Adrenal gland (tissue), 5 donors: ENCODE results near the gene KCNK17.

Experiments used
- POLR2A ChIP-seq, 2 donors: fragments of 450-650 bp; IDR thresholded peaks; one replicate each; pipeline ENCODE4 v1.6.1; 2017; ENCODE audit warnings: antibody characterized with exemption in 2 of 2, mild to moderate bottlenecking in 2 of 2, moderate library complexity in 1 of 2
- TF ChIP-seq, protein P1 (sequence below), 6 experiments: fragments of 450-650 bp in 4 of 6; fragments of 200-600 bp in 2 of 6; sonication (generic) in 1 of 6; IDR thresholded peaks; 1 replicate in 5 of 6; 2 replicates in 1 of 6; pipeline versions ENCODE4 v1.5.1 to v1.8.0; 2016 to 2021; ENCODE audit warnings: antibody characterized with exemption in 6 of 6, mild to moderate bottlenecking in 2 of 6, moderate library complexity in 1 of 6
- donor health status: DM: no; HTN: no; CAD: no.

DNA sequence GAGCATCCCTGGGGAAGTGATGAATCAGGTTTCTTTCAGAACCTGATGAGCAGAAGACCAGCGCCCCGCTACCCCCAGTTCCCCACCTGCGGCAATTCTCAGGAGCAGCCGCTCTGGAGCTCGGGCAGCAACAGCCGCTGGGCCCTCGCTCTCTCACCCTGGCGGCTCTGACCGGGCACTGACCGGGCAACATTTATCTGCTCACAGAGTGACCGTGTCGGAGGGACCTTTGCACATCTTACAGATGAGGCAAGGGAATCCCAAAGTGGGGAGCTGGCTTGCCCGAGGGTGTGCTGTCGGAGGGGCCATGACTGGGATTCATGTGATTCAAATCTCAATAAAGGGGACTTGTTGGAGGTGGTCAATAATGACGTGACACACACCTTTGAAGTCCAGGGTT, 34.5 kb upstream of the KCNK17 start:
- TF ChIP-seq, protein P1, sequence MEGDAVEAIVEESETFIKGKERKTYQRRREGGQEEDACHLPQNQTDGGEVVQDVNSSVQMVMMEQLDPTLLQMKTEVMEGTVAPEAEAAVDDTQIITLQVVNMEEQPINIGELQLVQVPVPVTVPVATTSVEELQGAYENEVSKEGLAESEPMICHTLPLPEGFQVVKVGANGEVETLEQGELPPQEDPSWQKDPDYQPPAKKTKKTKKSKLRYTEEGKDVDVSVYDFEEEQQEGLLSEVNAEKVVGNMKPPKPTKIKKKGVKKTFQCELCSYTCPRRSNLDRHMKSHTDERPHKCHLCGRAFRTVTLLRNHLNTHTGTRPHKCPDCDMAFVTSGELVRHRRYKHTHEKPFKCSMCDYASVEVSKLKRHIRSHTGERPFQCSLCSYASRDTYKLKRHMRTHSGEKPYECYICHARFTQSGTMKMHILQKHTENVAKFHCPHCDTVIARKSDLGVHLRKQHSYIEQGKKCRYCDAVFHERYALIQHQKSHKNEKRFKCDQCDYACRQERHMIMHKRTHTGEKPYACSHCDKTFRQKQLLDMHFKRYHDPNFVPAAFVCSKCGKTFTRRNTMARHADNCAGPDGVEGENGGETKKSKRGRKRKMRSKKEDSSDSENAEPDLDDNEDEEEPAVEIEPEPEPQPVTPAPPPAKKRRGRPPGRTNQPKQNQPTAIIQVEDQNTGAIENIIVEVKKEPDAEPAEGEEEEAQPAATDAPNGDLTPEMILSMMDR (IDR thresholded peaks at IDR 0.05) = no peak
- TF ChIP-seq POLR2A (IDR thresholded peaks at IDR 0.05) = no peak
